Naive B cell (primary cell): Measurements from ENCODE around the gene HPS5. TPM values are rescaled to one million over a fixed set of nuclear protein-coding genes. Genes with fewer than 3 reads are reported as not detected.
A peak's percentile ranks its signal among the peaks of the same experiment; 100 is the strongest.

ENCODE experiments used
- ATAC-seq, 2 donors: fragments of 150-1000 bp; cut with Tn5 transposase; 2 replicates each; pipeline ENCODE4 v1.10.0; 2021; ENCODE audit warnings: low read depth in 2 of 2, mild to moderate bottlenecking in 2 of 2, moderate library complexity in 2 of 2
- DNase-seq: peaks from one replicate; pipeline ENCODE4 v3.0.0; 2022
- H3K27ac Mint-ChIP-seq, 6 donors: one replicate each; pipeline ENCODE4 v1.8.0; 2020 to 2022; ENCODE audit warnings: mild to moderate bottlenecking in 6 of 6, mixed read lengths in 6 of 6, moderate library complexity in 5 of 6, inconsistent platforms in 2 of 6
- H3K27me3 Mint-ChIP-seq, 3 donors: one replicate each; pipeline ENCODE4 v1.8.0; 2021 to 2022; ENCODE audit warnings: mixed read lengths in 3 of 3, mild to moderate bottlenecking in 1 of 3
- H3K36me3 Mint-ChIP-seq, 2 donors: one replicate each; pipeline ENCODE4 v1.8.0; 2020 to 2022; ENCODE audit warnings: mixed read lengths in 2 of 2, inconsistent platforms in 1 of 2, mild to moderate bottlenecking in 1 of 2
- H3K4me1 Mint-ChIP-seq, 3 donors: one replicate each; pipeline ENCODE4 v1.8.0; 2020 to 2022; ENCODE audit warnings: mixed read lengths in 3 of 3, inconsistent platforms in 1 of 3, mild to moderate bottlenecking in 1 of 3, moderate library complexity in 1 of 3
- H3K4me3 Mint-ChIP-seq, 8 donors: one replicate each; pipeline ENCODE4 v1.8.0; 2020 to 2022; ENCODE audit warnings: mild to moderate bottlenecking in 8 of 8, mixed read lengths in 8 of 8, moderate library complexity in 8 of 8, inconsistent platforms in 2 of 8
- H3K9me3 Mint-ChIP-seq, 7 donors: one replicate each; pipeline ENCODE4 v1.8.0; 2020 to 2022; ENCODE audit warnings: mixed read lengths in 7 of 7, mild to moderate bottlenecking in 5 of 7, inconsistent platforms in 2 of 7, moderate library complexity in 1 of 7
- polyA plus RNA-seq, 6 donors: library from polyadenylated mRNA; unstranded; fragments of 300-500 nt; fragmentation: Illumina TruSeq; gene quantifications; one replicate each; pipeline ENCODE4 v1.2.3, GENCODE V29; 2021; ENCODE audit warnings: low read depth in 6 of 6

HPS5 gene
- polyA plus RNA-seq, 6 donors from 2014 or later: 15.3 to 40.2 (median 29.5) TPM

DNA sequence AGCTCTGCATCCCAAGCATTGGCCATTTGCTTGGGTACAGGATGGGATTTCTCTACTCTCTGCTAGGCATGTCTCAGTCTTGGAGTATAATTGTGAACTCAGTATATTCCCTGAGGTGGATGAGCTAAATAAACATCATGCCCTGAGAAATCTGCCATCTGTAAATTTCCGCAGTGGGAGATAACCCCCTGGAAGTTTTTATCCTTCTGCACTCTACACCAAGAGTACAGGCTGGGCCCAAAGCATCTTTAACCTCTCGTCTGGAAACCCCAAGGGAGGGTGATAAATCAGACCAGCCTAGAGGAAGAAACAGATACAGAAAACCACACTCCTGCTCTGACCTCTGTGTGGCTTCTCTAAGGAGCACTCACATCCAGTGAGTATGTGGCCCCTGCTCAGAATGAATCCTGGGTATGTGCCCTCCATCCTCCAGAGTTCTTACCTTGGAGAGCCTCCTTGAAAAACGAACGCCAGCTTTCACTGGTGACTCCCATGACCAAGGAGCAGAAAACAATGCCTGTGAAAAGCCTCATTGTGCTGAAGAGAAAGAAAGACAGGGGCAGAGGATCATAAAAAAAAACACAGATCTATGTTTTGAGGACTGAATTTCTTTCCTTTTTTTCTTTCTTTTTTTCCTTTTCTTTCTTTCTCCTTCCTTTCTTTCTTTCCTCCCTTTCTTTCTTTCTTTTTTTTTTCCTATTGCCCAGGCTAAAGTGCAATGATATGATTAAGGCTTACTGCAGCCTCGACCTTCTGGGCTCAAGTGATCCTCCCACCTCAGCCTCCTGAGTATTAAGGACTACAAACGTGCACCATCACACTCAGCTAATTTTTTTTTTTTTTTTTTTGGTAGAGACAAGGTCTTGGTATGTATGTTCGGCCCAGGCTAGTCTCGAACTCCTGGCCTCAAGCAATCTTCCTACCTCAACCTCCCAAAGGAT, 86.3 kb downstream of the HPS5 start:
- ATAC-seq (no peak), DNase-seq (no peak)
- H3K36me3 Mint-ChIP-seq: peaks cover 0 to 6% of the 10 kb centered on the region in 2 donors
- no peak overlapping the region for H3K27ac Mint-ChIP-seq
- H3K9me3 Mint-ChIP-seq: peaks cover 0 to 2% (median 0%) of the 10 kb centered on the region in 7 donors
- no peaks in the 10 kb centered on the region for H3K4me1 Mint-ChIP-seq
- H3K27me3 Mint-ChIP-seq: peaks cover 20 to 38% (median 35%) of the 10 kb centered on the region in 3 donors
- no peak overlapping the region for H3K4me3 Mint-ChIP-seq

DNA sequence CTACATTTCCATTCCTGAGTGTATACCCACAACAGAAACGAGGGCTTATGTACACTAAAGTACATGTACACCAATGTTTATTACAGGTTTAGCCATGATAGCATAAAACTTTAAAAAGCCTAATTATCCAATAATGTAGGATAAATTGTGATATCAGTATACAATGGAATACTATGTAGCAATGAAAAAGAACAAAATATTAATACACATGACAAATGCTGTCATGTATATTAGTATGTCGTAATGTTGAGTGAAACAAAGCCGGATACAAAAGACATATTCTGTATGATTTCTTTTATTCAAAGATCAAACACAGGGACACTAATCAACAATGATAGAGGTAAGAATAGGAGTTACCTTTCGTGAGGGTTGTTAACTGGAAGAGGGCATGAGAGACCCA, 88.0 kb downstream of the HPS5 start:
- DNase-seq: no peak
- no peak overlapping the region for H3K27ac Mint-ChIP-seq
- H3K27me3 Mint-ChIP-seq: peaks cover 11 to 23% (median 23%) of the 10 kb centered on the region in 3 donors
- H3K9me3 Mint-ChIP-seq: peaks cover 0 to 2% (median 0%) of the 10 kb centered on the region in 7 donors
- no peak for ATAC-seq
- H3K4me1 Mint-ChIP-seq: peaks cover 6 to 14% (median 7%) of the 10 kb centered on the region in 3 donors
- H3K36me3 Mint-ChIP-seq: no peaks in the 10 kb centered on the region
- H3K4me3 Mint-ChIP-seq: no peak overlapping the region

- Mint-ChIP-seq H3K27me3 (peaks cover 4 to 8% (median 6%) of the 10 kb centered on the region in 3 donors), H3K4me3 (peak overlapping the region in 2 of 8 donors; percentile 13 to 20), H3K27ac (peak overlapping the region in 1 of 6 donors; percentile 33), H3K9me3 (peaks cover 0 to 9% (median 3%) of the 10 kb centered on the region in 7 donors), H3K36me3 (no peaks in the 10 kb centered on the region), H3K4me1 (peaks cover 14 to 33% (median 15%) of the 10 kb centered on the region in 3 donors)
- no peak for DNase-seq
- no peak for ATAC-seq
Measured at GRCh38 chr11:18230859-18231258, 91.1 kb downstream of the HPS5 start.

- Mint-ChIP-seq H3K9me3 (peaks cover 0 to 9% (median 4%) of the 10 kb centered on the region in 7 donors), H3K4me3 (peak overlapping the region in 5 of 8 donors; percentile 11 to 74 (median 70)), H3K27me3 (peaks cover 0 to 8% (median 6%) of the 10 kb centered on the region in 3 donors), H3K4me1 (peaks cover 14 to 39% (median 18%) of the 10 kb centered on the region in 3 donors), H3K36me3 (no peaks in the 10 kb centered on the region), H3K27ac (peak overlapping the region in 5 of 6 donors; percentile 50 to 94 (median 64))
- ATAC-seq (peak; percentile 97), DNase-seq (peak; percentile 14)
Measured at GRCh38 chr11:18229501-18229900, 92.4 kb downstream of the HPS5 start.

Other genes with a start within 250 kb of the HPS5 start
- 10 to 100 TPM in 4 of 6 donors, 1 to 10 TPM in 2; 6.1 to 23.1 (median 15.3) TPM for gene SAAL1, start 216.1 kb downstream of the HPS5 start, polyA plus RNA-seq
- gene MRGPRX3, start 189.6 kb downstream of the HPS5 start, polyA plus RNA-seq: not detected
- gene MRGPRX4, start 149.3 kb downstream of the HPS5 start, polyA plus RNA-seq: not detected
- gene SAA4, start 85.3 kb downstream of the HPS5 start, polyA plus RNA-seq: not detected
- gene SAA2, start 73.5 kb downstream of the HPS5 start, polyA plus RNA-seq: not detected
- not detected for gene SAA1, start 55.9 kb downstream of the HPS5 start, polyA plus RNA-seq
- gene GTF2H1, start 427 bp upstream of the HPS5 start, polyA plus RNA-seq: 10 to 100 TPM; 23.5 to 50.4 (median 37.3) TPM
- gene LDHA, start 72.4 kb upstream of the HPS5 start, polyA plus RNA-seq: 100 to 1,000 TPM; 224 to 298 (median 251) TPM
- 1 to 10 TPM in 1 of 6 donors, not detected in 5; 4.2 TPM for gene LDHC, start 90.2 kb upstream of the HPS5 start, polyA plus RNA-seq
- under 1 TPM in 1 of 6 donors, not detected in 5; 0.50 TPM for gene LDHAL6A, start 133.7 kb upstream of the HPS5 start, polyA plus RNA-seq
- 100 to 1,000 TPM in 1 of 6 donors, 10 to 100 TPM in 5; 72.9 to 101 (median 87.0) TPM for gene TSG101, start 204.8 kb upstream of the HPS5 start, polyA plus RNA-seq